ENCODE results near the gene KLF11. TPM values are rescaled to one million over a fixed set of nuclear protein-coding genes. Genes with fewer than 3 reads are reported as not detected.

The KLF11 gene
- total and polyA plus RNA-seq, 8 donors: 4.1 to 21.6 (median 12.0) TPM

DNA sequence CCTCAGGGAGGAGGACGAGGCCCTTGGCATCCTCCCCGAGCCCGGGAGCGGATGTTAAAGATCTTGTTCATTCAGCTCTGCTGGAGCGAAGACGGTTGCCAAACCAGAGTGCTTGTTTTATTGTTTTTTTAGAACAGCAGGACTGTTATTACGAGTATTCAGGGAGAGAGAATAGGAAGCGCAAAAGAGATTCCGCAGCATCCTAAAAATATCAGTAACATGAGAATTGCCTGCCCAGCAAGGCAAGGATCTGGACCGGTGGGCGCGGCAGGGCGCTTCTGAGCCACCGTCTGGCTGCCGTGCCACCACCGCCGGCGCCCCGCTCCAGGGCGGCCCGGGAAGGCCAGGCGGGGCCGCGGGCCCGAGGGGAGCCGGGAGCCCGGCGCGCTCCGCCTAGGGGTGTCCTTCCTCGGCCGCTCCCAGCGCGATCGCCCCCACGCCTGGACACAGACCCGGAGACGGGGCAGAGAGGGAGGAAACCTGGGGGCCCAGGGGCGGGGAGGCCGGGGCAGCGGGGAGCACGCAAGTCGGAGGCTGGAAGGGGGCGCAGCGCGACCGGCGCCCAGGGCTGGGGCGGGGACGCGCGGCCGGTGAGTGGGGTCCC is 36.0 kb downstream of the KLF11 start:
- Histone ChIP-seq H3K4me3 (peak overlapping the region; percentile 54 to 69 (median 62)), H3K27me3 (peaks cover 0 to 94% (median 48%) of the 10 kb centered on the region in 3 donors), H3K36me3 (no peaks in the 10 kb centered on the region), H3K27ac (peak overlapping the region; percentile 52 to 91 (median 73)), H3K9me3 (no peaks in the 10 kb centered on the region), H3K4me1 (peaks cover 8 to 35% (median 26%) of the 10 kb centered on the region in 4 donors)
- TF ChIP-seq POLR2AphosphoS5 (IDR thresholded peaks at IDR 0.05) (no peak), EP300 (IDR thresholded peaks at IDR 0.05) (no peak), POLR2A (IDR thresholded peaks at IDR 0.05) (no peak)
- TF ChIP-seq, protein P1, sequence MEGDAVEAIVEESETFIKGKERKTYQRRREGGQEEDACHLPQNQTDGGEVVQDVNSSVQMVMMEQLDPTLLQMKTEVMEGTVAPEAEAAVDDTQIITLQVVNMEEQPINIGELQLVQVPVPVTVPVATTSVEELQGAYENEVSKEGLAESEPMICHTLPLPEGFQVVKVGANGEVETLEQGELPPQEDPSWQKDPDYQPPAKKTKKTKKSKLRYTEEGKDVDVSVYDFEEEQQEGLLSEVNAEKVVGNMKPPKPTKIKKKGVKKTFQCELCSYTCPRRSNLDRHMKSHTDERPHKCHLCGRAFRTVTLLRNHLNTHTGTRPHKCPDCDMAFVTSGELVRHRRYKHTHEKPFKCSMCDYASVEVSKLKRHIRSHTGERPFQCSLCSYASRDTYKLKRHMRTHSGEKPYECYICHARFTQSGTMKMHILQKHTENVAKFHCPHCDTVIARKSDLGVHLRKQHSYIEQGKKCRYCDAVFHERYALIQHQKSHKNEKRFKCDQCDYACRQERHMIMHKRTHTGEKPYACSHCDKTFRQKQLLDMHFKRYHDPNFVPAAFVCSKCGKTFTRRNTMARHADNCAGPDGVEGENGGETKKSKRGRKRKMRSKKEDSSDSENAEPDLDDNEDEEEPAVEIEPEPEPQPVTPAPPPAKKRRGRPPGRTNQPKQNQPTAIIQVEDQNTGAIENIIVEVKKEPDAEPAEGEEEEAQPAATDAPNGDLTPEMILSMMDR (IDR thresholded peaks at IDR 0.05): no peak
- 1 to 2% (median 1%) methylated on average over 33 to 52 of the region's 53 CpGs for WGBS, 5 donors
- DNase-seq: peak in 1 of 2 donors; percentile 73
- intact Hi-C loops (cut with DNase I; ENCODE audit: low total_unique reads): no loop called here

GRCh38 chr2:10079870-10080535 is 36.7 kb downstream of the KLF11 start, which contains the start of gene CYS1:
Gene CYS1, minus strand, starts transcription at chr2:10080411. Its CDS starts 188 bp downstream, at chr2:10080223.
- H3K4me1 ChIP-seq: peaks cover 8 to 35% (median 26%) of the 10 kb centered on the region in 4 donors
- WGBS, 5 donors: 0 to 2% (median 1%) methylated on average over 20 to 92 of the region's 98 CpGs
- H3K27ac ChIP-seq: peak within 1 kb of the TSS; percentile 52 to 91 (median 73)
- no peaks in the 10 kb centered on the region for H3K9me3 ChIP-seq
- DNase-seq: peak in 1 of 2 donors; percentile 79
- peak within 1 kb of the TSS; percentile 54 to 69 (median 62) for H3K4me3 ChIP-seq
- TF ChIP-seq POLR2AphosphoS5 (IDR thresholded peaks at IDR 0.05) (no peak), POLR2A (IDR thresholded peaks at IDR 0.05) (no peak), EP300 (IDR thresholded peaks at IDR 0.05) (no peak)
- TF ChIP-seq, protein P1 (IDR thresholded peaks at IDR 0.05): peak in 1 of 7 experiments; percentile 37
- peaks cover 0 to 95% (median 48%) of the 10 kb centered on the region in 3 donors for H3K27me3 ChIP-seq
- intact Hi-C loops (cut with DNase I; ENCODE audit: low total_unique reads): no loop called here
- no peaks in the 10 kb centered on the region for H3K36me3 ChIP-seq

DNA sequence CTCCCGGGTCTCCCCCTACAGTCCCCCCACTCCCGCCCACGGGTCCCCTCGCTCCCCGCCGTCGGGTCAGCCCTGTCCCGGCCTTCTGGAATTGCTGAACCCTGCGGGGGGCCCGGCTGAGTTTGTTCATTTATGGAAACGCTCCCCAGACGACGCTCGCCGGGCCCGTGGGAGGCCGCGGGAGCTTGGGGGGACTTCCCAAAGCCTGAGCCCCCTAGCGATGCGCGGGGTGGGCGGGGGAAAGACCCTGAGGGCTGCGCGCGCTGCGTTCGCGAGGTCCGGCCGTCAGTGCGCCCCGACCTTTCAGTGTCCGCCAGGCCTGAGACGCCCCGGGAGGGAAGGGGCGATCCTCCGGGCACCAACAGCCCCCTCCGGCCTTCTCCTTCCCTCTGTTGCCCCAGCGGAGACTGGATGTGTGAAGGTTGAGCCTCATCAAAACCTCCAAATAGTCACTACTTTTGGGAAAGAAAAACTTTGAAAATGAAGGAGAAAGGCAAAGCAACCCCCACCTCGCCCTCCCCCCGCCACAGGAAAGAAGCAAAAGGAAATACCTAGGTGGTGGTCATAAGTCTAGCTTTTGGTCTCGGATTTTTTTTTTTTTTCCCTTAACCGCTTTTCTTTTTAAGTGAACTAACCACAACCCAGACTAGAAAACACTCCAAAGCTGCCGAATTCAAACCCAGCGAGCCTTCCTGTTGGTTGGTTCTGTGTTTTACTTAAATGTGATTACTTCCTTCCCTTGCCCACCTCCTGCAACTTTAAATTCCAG is 37.4 kb downstream of the KLF11 start:
- peak in 1 of 2 donors; percentile 58 for DNase-seq
- Histone ChIP-seq H3K27ac (peak overlapping the region in 4 of 5 donors; percentile 49 to 91 (median 75)), H3K4me3 (peak overlapping the region; percentile 54 to 69 (median 62)), H3K36me3 (no peaks in the 10 kb centered on the region), H3K4me1 (peaks cover 8 to 35% (median 26%) of the 10 kb centered on the region in 4 donors), H3K27me3 (peaks cover 0 to 91% (median 48%) of the 10 kb centered on the region in 3 donors), H3K9me3 (no peaks in the 10 kb centered on the region)
- intact Hi-C loops (cut with DNase I; ENCODE audit: low total_unique reads): no loop called here
- 13 to 41% (median 18%) methylated on average over 11 to 45 of the region's 45 CpGs for WGBS, 5 donors
- TF ChIP-seq, protein P1 (IDR thresholded peaks at IDR 0.05): no peak
- TF ChIP-seq POLR2AphosphoS5 (IDR thresholded peaks at IDR 0.05): no peak
- no peak for TF ChIP-seq EP300 (IDR thresholded peaks at IDR 0.05)
- TF ChIP-seq POLR2A (IDR thresholded peaks at IDR 0.05): no peak

DNA sequence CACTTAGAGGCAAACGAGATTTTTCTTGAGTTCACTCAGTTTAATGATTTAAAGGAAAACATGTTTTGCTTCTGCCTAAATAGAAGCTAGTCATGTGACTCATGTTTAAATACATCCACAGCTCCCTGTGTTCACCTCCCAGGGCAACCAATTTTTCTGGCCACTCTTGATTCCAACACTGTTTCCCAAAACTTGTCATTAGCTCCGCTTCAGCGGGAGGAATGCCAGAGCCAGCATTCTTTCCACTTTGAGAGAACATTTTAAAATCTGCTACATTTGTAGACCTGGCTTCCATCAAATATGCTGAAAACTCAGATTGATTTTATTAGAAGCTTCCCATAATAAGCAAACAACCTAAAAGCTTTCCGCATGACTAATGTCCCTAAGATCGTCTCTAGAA is 39.7 kb downstream of the KLF11 start:
- intact Hi-C loops (cut with DNase I; ENCODE audit: low total_unique reads): no loop called here
- 55 to 69% (median 62%) methylated on average over 5 of the region's 5 CpGs for WGBS, 5 donors
- TF ChIP-seq POLR2AphosphoS5 (IDR thresholded peaks at IDR 0.05): no peak
- H3K27me3 ChIP-seq: peaks cover 0 to 69% (median 45%) of the 10 kb centered on the region in 3 donors
- no peak overlapping the region for H3K4me3 ChIP-seq
- peaks cover 8 to 36% (median 29%) of the 10 kb centered on the region in 4 donors for H3K4me1 ChIP-seq
- H3K36me3 ChIP-seq: no peaks in the 10 kb centered on the region
- no peaks in the 10 kb centered on the region for H3K9me3 ChIP-seq
- DNase-seq: no peak
- H3K27ac ChIP-seq: no peak overlapping the region

Measured in stomach (tissue), 9 donors.